ENCODE measurements around the gene MED25.

DNA sequence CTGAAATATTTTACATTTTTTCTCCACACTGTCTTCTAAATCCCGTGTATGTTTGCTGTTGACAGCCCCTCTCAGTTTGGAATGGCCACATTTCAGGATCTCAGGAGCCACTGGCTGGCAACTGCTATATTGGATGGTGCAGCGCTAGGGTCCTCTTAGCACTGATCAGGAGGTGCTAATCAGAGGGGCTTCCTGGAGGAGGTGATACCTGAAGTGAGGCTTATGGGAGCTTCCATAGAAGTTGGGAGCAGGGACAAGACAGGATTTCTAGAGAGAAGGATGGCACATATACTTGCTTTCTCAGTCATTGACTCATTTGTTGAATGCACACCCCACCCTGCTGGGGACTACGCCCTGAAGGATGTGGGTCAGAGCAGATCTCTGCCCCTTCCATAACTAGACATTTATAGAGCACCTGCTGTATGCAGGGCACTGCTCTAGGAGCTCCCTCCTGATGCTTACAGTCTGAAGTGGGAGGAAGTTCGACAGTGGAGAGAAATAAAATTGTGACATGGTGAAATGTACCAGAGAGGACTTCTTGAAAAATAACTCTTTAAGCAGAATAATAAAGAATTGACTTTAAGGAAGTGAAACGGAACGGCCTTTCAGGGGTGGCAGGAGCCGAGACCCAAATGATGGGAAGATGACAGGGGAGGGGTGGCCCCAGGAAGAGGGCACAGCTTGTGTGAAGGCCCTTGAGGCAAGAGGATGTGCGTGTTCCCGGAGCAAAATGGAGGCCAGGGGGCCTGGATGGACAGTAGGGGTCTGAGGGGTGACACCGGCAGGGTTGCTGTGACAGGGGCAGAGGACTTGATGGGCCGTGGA is 38.1 kb upstream of the MED25 start:
- no peak for TF ChIP-seq CTCF (IDR thresholded peaks at IDR 0.05; ENCODE audit: poor library complexity, severe bottlenecking)
- TF ChIP-seq EZH2 (IDR thresholded peaks at IDR 0.05; ENCODE audit: borderline replicate concordance, insufficient read depth, low read length, poor library complexity, severe bottlenecking) = no peak
- TF ChIP-seq RAD21 (conservative IDR thresholded peaks at IDR 0.05) = no peak
